SH-SY5Y (cell line): Measurements from ENCODE around the gene HAS3.

ENCODE experiments used
- GATA2 ChIP-seq: IDR thresholded peaks from 2 replicates; pipeline ENCODE4 v1.6.1; 2011; ENCODE audit warnings: mild to moderate bottlenecking, low read depth, low read length
- GATA3 ChIP-seq: IDR thresholded peaks from 2 replicates; pipeline ENCODE4 v1.6.1; 2011; ENCODE audit warnings: low read depth, mild to moderate bottlenecking, low read length, moderate library complexity

- no peak for TF ChIP-seq GATA3
- no peak for TF ChIP-seq GATA2
These were observed 54.7 kb downstream of the HAS3 start for GRCh38 chr16:69160192-69160591.
